ENCODE measurements around the gene RTF1. TPM values are rescaled to one million over a fixed set of nuclear protein-coding genes. Genes with fewer than 3 reads are reported as not detected.

The RTF1 gene
- total RNA-seq, 1 donor from 2014 or later, result 54.6 TPM

Small RNA genes within 50 kb of the gene (small RNA-seq; reads per million reads assigned to genes)
- gene RNU6-1169P (ENCODE audit: low replicate concordance), result not detected

Other genes with a start within 250 kb of the RTF1 start
- gene EXD1, start 186.3 kb upstream of the RTF1 start, total RNA-seq, result 0.25 TPM
- gene CHP1, start 185.8 kb upstream of the RTF1 start, total RNA-seq, result 37.1 TPM
- gene OIP5, start 84.5 kb upstream of the RTF1 start, total RNA-seq, result 1.5 TPM
- 16.7 TPM for gene NUSAP1, start 84.2 kb upstream of the RTF1 start, total RNA-seq
- 20.9 TPM for gene NDUFAF1, start 14.6 kb upstream of the RTF1 start, total RNA-seq
- gene ITPKA, start 76.8 kb downstream of the RTF1 start, total RNA-seq, result 1.2 TPM
- gene LTK, start 96.7 kb downstream of the RTF1 start, total RNA-seq, result under 0.01 TPM
- gene RPAP1, start 127.2 kb downstream of the RTF1 start, total RNA-seq, result 22.6 TPM
- 10.3 TPM for gene TYRO3, start 142.1 kb downstream of the RTF1 start, total RNA-seq
- 53.4 TPM for gene MGA, start 243.3 kb downstream of the RTF1 start, total RNA-seq